Uterus (tissue), 4 donors: ENCODE data around the gene ATP6V1C2. TPM values are rescaled to one million over a fixed set of nuclear protein-coding genes. Genes with fewer than 3 reads are reported as not detected.

Experiments used
- DNase-seq, 2 donors: peaks; one replicate each; pipeline ENCODE4 v3.0.0-alpha.2; 2019 to 2020
- H3K27ac ChIP-seq, 2 donors: fragments of 200-600 bp; sonication (generic); 1 replicate in 1 of 2; 2 replicates in 1 of 2; pipeline ENCODE4 v1.5.1; 2016 to 2018
- H3K27me3 ChIP-seq, 2 donors: fragments of 200-600 bp; sonication (generic); one replicate each; pipeline ENCODE4 v1.5.1; 2018 to 2019; ENCODE audit warnings: control low read depth in 1 of 2
- H3K36me3 ChIP-seq, 2 donors: fragments of 200-600 bp; sonication (generic); one replicate each; pipeline ENCODE4 v1.5.1; 2019; ENCODE audit warnings: control low read depth in 1 of 2
- H3K4me1 ChIP-seq, 2 donors: fragments of 200-600 bp; sonication (generic); one replicate each; pipeline ENCODE4 v1.5.1; 2018 to 2019; ENCODE audit warnings: control low read depth in 1 of 2
- H3K4me3 ChIP-seq, 2 donors: fragments of 200-600 bp; sonication (generic); 1 replicate in 1 of 2; 2 replicates in 1 of 2; pipeline ENCODE4 v1.5.1; 2018 to 2019; ENCODE audit warnings: mild to moderate bottlenecking in 1 of 2
- H3K9me3 ChIP-seq, 2 donors: fragments of 200-600 bp; sonication (generic); one replicate each; pipeline ENCODE4 v1.5.1; 2019; ENCODE audit warnings: control low read depth in 1 of 2
- POLR2A ChIP-seq, 2 donors: fragments of 450-650 bp; IDR thresholded peaks; one replicate each; pipeline ENCODE4 v1.6.1; 2016; ENCODE audit warnings: antibody characterized with exemption in 2 of 2, mild to moderate bottlenecking in 1 of 2, moderate library complexity in 1 of 2
- intact Hi-C: fragments of 100-400 bp; cut with DNase I; formaldehyde crosslinking; loops from one replicate; pipeline ENCODE4 v1.15.1; 2023; ENCODE audit warnings: low total_unique reads
- total RNA-seq, 4 donors: library from RNA; depleted of rRNA in 3 of 4; stranded (reverse); fragments of >200 nt in 3 of 4; gene quantifications; one replicate each; pipeline versions ENCODE4 v1.1.0 to v1.2.4, GENCODE V29; 2014 to 2023
- TF ChIP-seq, protein P1 (sequence below), 4 experiments: fragments of 200-600 bp in 2 of 4; fragments of 450-650 bp in 2 of 4; sonication (generic) in 2 of 4; IDR thresholded peaks; one replicate each; pipeline ENCODE4 v1.5.1; 2016 to 2019; ENCODE audit warnings: antibody characterized with exemption in 4 of 4, mild to moderate bottlenecking in 2 of 4, moderate library complexity in 1 of 4
- donor health status: DM: yes; HTN: yes; CAD: no.

ATP6V1C2 gene
- total RNA-seq, 4 donors from 2014 or later, result 0.26 to 3.6 (median 0.61) TPM; not detected in 1

DNA sequence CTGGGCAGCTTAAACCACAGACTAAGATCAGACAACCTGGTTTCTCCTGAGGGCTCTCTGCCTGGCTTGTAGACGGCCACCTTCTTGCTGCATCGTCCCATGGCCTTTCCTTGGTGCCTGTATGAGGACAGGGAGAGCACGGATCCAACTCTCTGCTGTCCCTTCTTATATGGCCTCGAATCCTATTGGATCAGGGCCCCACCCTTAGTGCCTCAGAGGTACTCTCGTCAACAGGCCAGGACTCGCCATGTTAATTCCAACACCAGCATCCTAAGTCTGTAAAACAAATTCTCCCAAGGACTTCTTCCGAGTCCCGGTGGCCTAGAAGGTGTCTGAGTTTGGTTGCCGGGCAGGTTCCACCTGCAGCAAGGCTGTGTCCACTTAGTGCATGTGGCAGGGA is 40.2 kb downstream of the ATP6V1C2 start:
- no peak for DNase-seq
- H3K4me3 ChIP-seq, result no peak overlapping the region
- no peaks in the 10 kb centered on the region for H3K4me1 ChIP-seq
- TF ChIP-seq, protein P1, sequence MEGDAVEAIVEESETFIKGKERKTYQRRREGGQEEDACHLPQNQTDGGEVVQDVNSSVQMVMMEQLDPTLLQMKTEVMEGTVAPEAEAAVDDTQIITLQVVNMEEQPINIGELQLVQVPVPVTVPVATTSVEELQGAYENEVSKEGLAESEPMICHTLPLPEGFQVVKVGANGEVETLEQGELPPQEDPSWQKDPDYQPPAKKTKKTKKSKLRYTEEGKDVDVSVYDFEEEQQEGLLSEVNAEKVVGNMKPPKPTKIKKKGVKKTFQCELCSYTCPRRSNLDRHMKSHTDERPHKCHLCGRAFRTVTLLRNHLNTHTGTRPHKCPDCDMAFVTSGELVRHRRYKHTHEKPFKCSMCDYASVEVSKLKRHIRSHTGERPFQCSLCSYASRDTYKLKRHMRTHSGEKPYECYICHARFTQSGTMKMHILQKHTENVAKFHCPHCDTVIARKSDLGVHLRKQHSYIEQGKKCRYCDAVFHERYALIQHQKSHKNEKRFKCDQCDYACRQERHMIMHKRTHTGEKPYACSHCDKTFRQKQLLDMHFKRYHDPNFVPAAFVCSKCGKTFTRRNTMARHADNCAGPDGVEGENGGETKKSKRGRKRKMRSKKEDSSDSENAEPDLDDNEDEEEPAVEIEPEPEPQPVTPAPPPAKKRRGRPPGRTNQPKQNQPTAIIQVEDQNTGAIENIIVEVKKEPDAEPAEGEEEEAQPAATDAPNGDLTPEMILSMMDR (IDR thresholded peaks at IDR 0.05), result no peak
- no peak for TF ChIP-seq POLR2A (IDR thresholded peaks at IDR 0.05)
- H3K9me3 ChIP-seq, result no peaks in the 10 kb centered on the region
- no peak overlapping the region for H3K27ac ChIP-seq
- intact Hi-C loops, result no loop called here
- H3K27me3 ChIP-seq, result no peaks in the 10 kb centered on the region
- no peaks in the 10 kb centered on the region for H3K36me3 ChIP-seq

DNA sequence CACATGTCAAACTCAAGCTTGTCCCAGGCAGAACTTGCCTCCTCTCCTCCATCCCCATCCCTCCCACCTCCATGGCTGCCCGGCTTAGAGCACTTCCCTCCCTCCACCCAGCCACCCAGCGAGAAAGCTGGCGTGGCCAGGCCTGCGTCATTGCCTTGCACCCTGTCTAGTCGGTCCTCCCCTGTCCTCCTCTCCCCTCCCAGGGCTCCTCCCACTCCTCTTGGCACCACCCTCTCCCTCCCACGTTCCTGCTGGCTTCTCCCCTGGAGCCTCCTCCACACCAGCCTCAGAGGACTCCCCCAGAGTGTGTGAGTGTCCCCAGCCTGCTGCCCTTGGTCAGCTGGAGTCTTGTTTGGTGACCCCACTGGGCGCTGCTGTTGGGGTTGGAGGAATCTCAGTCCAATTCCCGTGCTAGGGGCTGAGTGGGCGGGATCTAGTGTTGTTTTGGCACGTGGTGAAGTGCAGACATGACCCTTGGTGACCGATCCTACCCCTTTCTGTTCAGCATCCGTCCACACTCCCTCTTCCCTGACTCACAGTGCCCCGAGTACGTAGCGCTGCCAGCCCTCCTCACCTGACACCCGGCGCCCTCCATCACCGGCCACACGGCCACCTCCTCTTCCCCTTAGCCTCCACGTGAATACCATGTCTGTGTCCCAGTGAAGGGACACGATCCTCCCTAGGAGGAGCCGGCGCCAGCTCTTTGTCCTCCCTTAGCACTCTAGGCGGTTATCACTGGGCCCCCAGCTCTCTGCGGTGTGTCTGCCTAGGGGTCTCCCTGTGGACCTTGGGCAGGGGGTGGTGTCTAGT is 41.4 kb downstream of the ATP6V1C2 start:
- no peak overlapping the region for H3K27ac ChIP-seq
- H3K4me3 ChIP-seq, result no peak overlapping the region
- H3K9me3 ChIP-seq, result no peaks in the 10 kb centered on the region
- no peaks in the 10 kb centered on the region for H3K36me3 ChIP-seq
- no peaks in the 10 kb centered on the region for H3K4me1 ChIP-seq
- H3K27me3 ChIP-seq, result no peaks in the 10 kb centered on the region
- TF ChIP-seq, protein P1 (IDR thresholded peaks at IDR 0.05), result no peak
- no peak for TF ChIP-seq POLR2A (IDR thresholded peaks at IDR 0.05)
- no peak for DNase-seq
- intact Hi-C loops, result no loop called here

DNA sequence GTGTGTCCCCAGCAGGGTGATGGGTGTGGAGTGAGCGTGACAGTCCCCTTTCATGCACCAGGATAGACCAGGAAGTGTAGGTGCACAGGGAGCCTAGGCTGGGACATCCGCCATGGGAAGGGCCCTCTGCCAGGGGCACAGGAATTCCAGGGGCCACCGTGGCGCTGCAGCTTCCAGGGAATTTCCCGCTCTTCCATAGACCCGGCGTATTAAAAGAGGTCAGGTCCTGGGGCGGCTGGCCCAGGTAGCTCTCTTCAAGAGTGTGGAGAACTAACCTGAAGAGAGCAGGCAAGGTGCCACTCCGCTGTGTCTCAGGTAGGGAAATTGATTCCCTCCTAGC is 42.0 kb downstream of the ATP6V1C2 start:
- no peak for DNase-seq
- intact Hi-C loops, result no loop called here

DNA sequence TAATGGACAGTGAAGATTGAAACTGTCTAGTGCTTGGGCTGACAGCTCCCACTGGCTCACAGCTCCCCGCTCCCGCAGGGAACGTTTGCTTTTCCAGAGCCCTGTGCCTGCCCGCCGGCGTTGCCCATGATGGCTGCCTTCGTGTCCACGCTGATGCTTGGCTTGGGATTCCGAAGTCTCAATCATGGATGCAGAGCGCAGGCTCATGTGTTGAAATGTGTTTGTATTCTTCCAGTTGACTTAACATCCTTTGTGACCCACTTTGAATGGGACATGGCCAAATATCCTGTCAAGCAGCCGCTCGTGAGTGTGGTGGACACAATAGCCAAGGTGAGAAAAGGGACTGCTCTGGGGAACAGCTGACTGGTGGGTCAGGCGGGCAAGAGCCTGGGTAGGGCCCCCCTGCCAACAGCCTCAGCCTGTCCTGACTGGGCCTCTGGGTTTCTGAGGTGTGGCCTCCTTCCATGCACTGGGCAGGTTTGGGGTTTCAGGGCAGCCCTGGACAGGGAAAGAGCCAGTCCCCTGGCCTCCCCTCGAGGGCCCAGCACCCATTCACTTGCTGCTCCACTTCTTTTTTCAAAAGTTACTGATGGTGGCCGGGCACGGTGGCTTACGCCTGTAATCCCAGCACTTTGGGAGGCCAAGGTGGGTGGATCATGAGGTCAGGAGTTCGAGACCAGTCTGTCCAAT is 42.8 kb downstream of the ATP6V1C2 start:
- Histone ChIP-seq H3K36me3 (no peaks in the 10 kb centered on the region), H3K9me3 (no peaks in the 10 kb centered on the region), H3K4me3 (no peak overlapping the region), H3K27me3 (no peaks in the 10 kb centered on the region), H3K27ac (no peak overlapping the region), H3K4me1 (no peaks in the 10 kb centered on the region)
- intact Hi-C loops, result no loop called here
- no peak for DNase-seq
- TF ChIP-seq, protein P1 (IDR thresholded peaks at IDR 0.05), result no peak
- TF ChIP-seq POLR2A (IDR thresholded peaks at IDR 0.05), result no peak

More for the DNA sequence above, 42.0 kb downstream of the ATP6V1C2 start:
- Histone ChIP-seq H3K4me1 (no peaks in the 10 kb centered on the region), H3K27ac (no peak overlapping the region), H3K27me3 (no peaks in the 10 kb centered on the region), H3K9me3 (no peaks in the 10 kb centered on the region), H3K36me3 (no peaks in the 10 kb centered on the region), H3K4me3 (no peak overlapping the region)
- no peak for TF ChIP-seq POLR2A (IDR thresholded peaks at IDR 0.05)
- TF ChIP-seq, protein P1 (IDR thresholded peaks at IDR 0.05), result no peak

DNA sequence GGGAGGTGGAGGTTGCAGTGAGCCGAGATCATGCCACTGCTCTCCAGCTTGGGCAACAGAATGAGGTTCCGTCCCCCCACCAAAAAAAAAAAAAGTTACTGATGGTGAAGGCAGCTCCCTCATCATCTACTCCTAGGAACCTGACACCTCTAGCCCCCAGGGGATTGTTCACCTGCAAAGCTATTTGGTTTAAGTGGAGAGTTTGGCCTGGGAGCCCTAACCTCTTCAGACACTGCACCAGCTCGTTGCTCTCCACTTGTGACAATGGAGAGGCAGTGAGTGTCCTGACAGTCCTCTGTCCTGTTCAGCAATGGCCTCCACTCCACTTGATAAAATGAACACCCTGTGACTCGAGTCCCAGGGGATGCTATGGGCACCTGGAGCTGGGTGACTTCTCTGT is 43.5 kb downstream of the ATP6V1C2 start:
- Histone ChIP-seq H3K4me1 (no peaks in the 10 kb centered on the region), H3K9me3 (no peaks in the 10 kb centered on the region), H3K27ac (no peak overlapping the region), H3K4me3 (no peak overlapping the region), H3K27me3 (no peaks in the 10 kb centered on the region), H3K36me3 (no peaks in the 10 kb centered on the region)
- no peak for DNase-seq
- TF ChIP-seq POLR2A (IDR thresholded peaks at IDR 0.05), result no peak
- TF ChIP-seq, protein P1 (IDR thresholded peaks at IDR 0.05), result no peak
- intact Hi-C loops, result no loop called here
